SJCRH30 (cell line): ENCODE measurements around the gene CETN1. TPM values are rescaled to one million over a fixed set of nuclear protein-coding genes. Genes with fewer than 3 reads are reported as not detected.

Experiments used
- DNase-seq, 2 experiments: peaks; one replicate each; pipeline ENCODE4 v3.0.0-alpha.2; 2015 to 2020
- H3K27ac ChIP-seq: fragments of 250-450 bp; sonication (Bioruptor Pico); 2 replicates; pipeline ENCODE4 v1.5.1; 2020; ENCODE audit warnings: mild to moderate bottlenecking, moderate library complexity
- H3K27me3 ChIP-seq: fragments of 250-450 bp; sonication (Bioruptor Pico); 2 replicates; pipeline ENCODE4 v1.5.1; 2020; ENCODE audit warnings: mild to moderate bottlenecking, moderate library complexity
- H3K36me3 ChIP-seq: fragments of 250-450 bp; sonication (Bioruptor Pico); 2 replicates; pipeline ENCODE4 v1.5.1; 2020; ENCODE audit warnings: mild to moderate bottlenecking, moderate library complexity
- H3K4me1 ChIP-seq: fragments of 250-450 bp; sonication (Bioruptor Pico); 2 replicates; pipeline ENCODE4 v1.5.1; 2020; ENCODE audit warnings: mild to moderate bottlenecking, moderate library complexity
- H3K4me3 ChIP-seq: fragments of 250-450 bp; sonication (Bioruptor Pico); 2 replicates; pipeline ENCODE4 v1.5.1; 2020; ENCODE audit warnings: mild to moderate bottlenecking, moderate library complexity
- H3K9me3 ChIP-seq: fragments of 250-450 bp; sonication (Bioruptor Pico); replicated peaks from 2 replicates; pipeline ENCODE4 v1.5.1; 2020; ENCODE audit warnings: mild to moderate bottlenecking, moderate library complexity
- total RNA-seq: library from RNA; depleted of rRNA; stranded (reverse); fragments of >200 nt; shearing (Covaris generic); gene quantifications from 2 replicates; pipeline ENCODE4 v1.2.3, GENCODE V29; 2014

The CETN1 gene
- total RNA-seq, 1 experiment from 2014 or later: not detected

DNA sequence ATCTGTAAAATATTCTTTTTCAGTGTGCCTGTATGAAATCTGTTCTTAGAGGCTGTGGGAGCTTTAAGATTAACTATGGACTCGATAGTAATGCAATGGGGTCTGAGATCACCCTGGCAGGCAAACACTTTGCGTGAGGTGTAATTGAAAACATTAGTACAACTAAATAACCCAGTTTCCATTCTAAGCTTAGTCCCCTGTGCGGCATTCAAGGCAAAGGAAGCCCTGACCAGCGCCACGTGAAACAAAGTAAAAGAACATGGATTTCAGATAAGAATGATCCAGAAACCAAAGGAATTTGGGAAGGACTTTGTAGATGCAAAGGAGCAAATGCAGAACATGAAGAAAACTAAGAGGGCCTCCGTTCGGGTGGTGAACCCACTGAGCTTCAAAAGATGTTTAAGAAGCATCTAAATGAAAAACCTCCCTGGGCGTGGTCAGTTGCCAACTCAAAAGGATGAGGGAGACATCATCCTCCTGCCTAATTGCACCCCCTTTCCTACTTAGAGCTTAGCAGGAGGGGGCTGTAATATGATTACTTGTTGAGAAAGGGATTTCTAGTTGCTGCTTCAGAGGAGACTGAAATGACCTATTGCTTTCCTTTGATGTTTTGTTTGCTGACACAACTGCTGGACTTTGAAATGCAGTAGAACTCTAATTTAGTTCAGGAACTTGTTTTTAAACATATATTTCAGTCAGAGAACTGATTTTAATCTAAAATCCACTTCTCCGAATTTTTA lies 7.9 kb upstream of the CETN1 start:
- no peak for DNase-seq
- H3K36me3 ChIP-seq: no peaks in the 10 kb centered on the region
- no peaks in the 10 kb centered on the region for H3K9me3 ChIP-seq
- H3K4me1 ChIP-seq: no peaks in the 10 kb centered on the region
- H3K4me3 ChIP-seq: no peak overlapping the region
- H3K27ac ChIP-seq: no peak overlapping the region
- no peaks in the 10 kb centered on the region for H3K27me3 ChIP-seq

DNA sequence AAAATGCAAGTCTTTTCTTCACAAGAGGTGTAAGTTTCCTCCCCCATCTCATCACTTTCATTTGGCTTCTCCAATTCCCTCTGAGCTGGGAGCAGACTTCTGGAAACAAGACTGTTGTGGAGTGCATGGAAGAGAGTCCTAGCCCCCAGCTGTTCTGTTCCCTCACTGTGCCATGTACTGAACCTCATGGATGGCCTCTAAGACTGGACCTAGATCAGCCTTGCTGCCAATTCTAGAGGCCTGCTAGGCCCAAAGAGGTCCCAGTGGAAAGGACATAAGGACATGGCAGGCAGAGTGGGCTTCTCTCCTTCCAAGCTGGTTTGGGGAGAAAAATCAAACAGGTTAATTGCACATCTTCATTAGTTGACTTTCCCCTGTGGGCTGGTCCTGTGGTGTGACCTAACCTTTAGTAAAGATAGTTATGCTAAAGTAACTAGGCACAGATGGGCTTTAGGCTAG lies 7.3 kb upstream of the CETN1 start:
- Histone ChIP-seq H3K36me3 (no peaks in the 10 kb centered on the region), H3K27me3 (no peaks in the 10 kb centered on the region), H3K4me1 (no peaks in the 10 kb centered on the region), H3K4me3 (no peak overlapping the region), H3K27ac (no peak overlapping the region), H3K9me3 (no peaks in the 10 kb centered on the region)
- DNase-seq: no peak

DNA sequence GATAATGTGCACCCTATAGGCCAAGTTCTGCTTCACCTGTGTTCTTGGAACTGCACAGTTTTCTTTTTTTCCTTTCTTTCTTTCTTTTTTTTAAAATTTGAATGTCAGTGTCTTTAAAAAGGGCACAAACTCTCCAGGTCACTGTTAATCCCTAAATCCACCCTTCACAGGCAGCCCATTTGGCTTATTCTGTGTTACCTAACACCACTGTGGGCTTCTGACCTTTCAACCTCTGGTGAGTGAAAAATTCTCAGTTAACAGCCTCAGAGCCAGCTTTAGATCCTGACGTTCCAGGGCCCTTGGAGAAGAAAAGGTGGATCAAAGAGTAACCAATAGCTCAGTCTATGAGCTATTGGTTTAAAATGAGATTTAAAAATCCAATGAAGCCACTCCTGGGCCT lies 6.8 kb upstream of the CETN1 start:
- no peak overlapping the region for H3K27ac ChIP-seq
- no peak for DNase-seq

DNA sequence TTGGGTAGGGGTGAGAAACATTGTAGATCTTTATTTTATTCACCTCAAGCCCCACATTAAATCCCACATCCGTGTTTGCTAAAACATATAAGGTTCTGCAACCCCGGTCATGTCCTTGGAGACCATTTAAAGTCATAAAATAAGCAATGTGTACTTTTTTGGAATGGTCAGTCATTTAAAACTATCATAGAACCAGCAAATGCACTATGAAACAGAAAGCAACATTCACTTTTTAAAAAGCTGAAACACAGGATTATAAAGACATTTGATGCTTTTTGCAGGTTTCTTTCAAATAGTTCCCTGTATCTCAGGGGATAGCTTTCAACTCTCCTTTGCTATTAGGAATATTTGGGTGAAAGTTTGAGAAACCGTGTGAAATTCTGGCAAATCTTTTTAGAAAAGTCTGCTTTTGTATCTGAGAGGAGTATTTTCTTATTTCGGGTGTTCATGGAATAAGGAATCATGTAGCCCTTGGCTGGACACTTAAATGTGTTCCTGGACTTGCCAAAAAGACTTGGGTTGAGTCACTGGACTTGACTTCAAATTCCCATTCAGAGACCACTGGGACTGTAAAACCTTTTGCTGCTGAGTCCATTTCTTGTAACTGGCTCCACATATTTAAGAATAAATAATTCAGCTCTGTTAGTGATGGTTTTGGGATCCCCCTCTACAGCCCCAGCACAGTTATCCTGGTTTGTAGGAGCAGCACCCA lies 5.9 kb upstream of the CETN1 start:
- Histone ChIP-seq H3K4me3 (no peak overlapping the region), H3K4me1 (no peaks in the 10 kb centered on the region), H3K9me3 (no peaks in the 10 kb centered on the region), H3K27ac (no peak overlapping the region), H3K27me3 (no peaks in the 10 kb centered on the region), H3K36me3 (no peaks in the 10 kb centered on the region)
- no peak for DNase-seq

More for the DNA sequence above, 6.8 kb upstream of the CETN1 start:
- H3K27me3 ChIP-seq: no peaks in the 10 kb centered on the region
- no peaks in the 10 kb centered on the region for H3K4me1 ChIP-seq
- H3K9me3 ChIP-seq: no peaks in the 10 kb centered on the region
- no peak overlapping the region for H3K4me3 ChIP-seq
- no peaks in the 10 kb centered on the region for H3K36me3 ChIP-seq

DNA sequence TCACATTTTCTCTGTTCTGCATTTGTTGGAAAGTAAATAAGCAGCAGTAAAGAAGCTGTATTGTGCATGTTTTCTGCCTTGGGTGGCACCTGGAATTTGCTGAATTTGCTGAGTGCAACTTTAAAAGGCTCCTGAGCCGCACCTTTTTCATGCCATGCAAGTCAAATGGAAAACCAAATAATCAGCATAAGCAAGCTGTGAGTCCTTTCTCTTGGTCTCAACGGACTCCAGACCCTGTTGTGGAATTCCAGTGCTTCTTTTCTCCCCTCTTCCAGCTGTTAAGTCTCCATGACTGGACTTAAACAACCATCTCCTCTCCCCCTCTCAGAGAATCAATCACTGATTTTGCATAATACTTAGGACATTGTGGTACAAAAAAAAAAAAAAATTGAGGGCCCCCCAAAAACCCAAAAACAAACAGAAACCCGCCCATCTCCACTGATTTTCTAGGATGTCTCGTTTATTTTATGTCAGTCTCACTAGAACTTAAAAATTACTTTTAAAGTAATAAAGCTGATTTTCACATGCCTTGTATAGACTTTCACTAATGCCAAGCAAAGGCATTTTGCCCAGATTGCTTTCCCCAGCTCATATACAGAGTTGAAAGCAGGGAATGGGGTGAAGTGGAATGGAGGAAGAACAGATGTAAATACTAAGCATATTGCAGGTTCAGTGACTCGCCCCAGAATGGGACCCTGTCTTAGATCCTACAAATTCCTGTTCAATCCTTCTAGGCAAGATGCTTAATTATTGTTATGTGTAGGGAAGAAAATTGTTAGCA lies 5.1 kb upstream of the CETN1 start:
- no peak for DNase-seq
- Histone ChIP-seq H3K4me1 (no peaks in the 10 kb centered on the region), H3K36me3 (no peaks in the 10 kb centered on the region), H3K9me3 (no peaks in the 10 kb centered on the region), H3K27me3 (no peaks in the 10 kb centered on the region), H3K4me3 (no peak overlapping the region), H3K27ac (no peak overlapping the region)

DNA sequence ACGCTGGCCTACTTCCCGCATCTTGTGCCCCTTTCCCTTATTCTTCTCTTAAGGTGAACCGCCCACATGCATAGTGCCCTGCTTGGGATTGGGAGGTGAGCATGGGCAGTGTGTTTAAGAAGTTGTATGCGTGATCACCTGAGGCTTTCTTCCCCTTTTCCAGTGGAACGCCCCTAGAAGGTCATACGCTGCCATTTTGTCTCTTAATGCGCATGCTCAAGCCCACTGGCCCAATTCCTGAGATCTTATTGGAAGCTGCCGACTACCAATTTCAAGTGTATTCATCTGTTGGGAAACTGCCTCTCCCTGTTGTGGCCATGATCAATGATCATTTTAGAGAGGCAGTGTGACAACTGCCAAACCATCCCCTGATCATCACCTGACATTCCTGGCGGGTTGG lies 3.3 kb upstream of the CETN1 start:
- Histone ChIP-seq H3K27ac (no peak overlapping the region), H3K9me3 (no peaks in the 10 kb centered on the region), H3K27me3 (no peaks in the 10 kb centered on the region), H3K4me3 (no peak overlapping the region), H3K36me3 (no peaks in the 10 kb centered on the region), H3K4me1 (peaks cover 8% of the 10 kb centered on the region; the same call in 1 of the 2 replicates)
- no peak for DNase-seq

DNA sequence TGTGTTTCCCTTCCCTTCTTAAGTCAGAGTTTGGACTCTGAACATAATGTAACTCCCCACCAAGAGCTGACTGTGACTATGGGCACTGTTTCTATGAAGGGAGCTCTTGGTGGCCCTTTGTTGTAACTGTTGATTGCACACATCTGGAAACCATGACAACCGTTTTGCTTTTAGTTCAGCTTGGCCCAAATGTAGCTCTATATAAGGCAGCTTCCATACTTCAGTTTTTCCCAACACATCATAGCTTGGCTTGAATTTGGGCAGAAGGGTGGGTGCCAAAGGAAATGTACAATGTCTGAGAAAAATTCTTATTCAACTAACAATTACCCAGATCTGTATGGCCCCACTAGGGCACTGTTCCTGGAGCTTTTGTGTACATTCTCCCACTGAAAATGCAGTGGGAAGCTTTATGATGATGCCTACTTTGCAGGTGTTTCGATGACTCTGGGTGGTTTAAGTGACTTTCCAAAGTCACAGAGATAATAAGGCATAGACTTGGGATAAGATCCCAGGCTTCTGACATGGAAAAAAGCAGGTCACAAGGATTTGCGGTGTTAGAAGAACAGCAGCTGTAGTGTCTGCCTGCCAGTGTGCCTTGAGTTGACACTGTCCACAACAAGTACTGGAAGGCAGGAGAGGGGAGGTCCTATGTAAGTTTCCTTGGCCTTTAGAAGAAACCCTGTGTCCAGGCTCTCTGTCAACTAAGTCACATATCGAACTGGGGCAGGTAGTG lies 2.4 kb upstream of the CETN1 start:
- H3K27ac ChIP-seq: no peak overlapping the region
- H3K27me3 ChIP-seq: no peaks in the 10 kb centered on the region
- H3K4me3 ChIP-seq: no peak overlapping the region
- no peaks in the 10 kb centered on the region for H3K36me3 ChIP-seq
- peaks cover 8% of the 10 kb centered on the region; the same call in 1 of the 2 replicates for H3K4me1 ChIP-seq
- no peaks in the 10 kb centered on the region for H3K9me3 ChIP-seq
- no peak for DNase-seq

DNA sequence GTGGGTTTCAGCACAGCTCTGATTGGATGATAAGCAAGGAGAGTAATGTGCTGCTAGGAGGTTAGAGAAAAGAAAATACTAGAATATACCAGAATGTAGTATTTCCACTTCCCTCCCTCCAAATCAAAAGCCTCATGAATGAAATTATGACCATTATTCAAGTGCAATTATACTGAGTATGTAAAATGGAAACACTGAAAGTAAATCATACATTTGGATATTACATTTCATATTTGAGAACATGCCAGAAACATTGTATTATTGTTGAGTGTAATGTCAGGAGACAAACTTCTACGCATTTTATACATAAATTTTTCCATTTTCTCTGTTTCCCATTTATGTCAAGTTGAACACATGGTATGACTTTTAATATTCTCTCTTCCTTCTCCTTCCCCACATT lies 942 bp upstream of the CETN1 start:
- no peak overlapping the region for H3K4me3 ChIP-seq
- H3K27me3 ChIP-seq: no peaks in the 10 kb centered on the region
- no peaks in the 10 kb centered on the region for H3K36me3 ChIP-seq
- H3K4me1 ChIP-seq: peaks cover 8% of the 10 kb centered on the region; the same call in 1 of the 2 replicates
- H3K27ac ChIP-seq: no peak overlapping the region
- no peak for DNase-seq
- H3K9me3 ChIP-seq: no peaks in the 10 kb centered on the region

DNA sequence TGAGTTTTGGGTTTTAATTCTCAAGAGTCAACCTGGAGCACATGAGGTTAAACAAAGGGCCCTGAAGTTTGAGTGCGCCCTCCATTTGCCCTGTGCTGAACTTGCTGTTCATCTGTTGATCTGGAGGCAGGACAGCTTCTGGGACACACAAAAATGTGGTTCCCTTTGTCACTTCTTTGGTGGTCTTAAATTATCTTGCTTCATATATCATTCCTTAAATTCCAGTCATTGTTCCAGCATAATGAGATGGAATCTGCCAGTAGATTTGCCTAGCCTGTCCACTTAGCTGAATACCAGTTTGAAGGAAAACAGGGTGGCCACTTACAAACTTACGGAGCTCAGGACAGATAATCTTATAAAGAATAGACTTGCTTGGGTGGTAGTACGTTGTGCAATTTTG lies 916 bp downstream of the CETN1 start:
- Histone ChIP-seq H3K4me3 (no peak overlapping the region), H3K9me3 (no peaks in the 10 kb centered on the region), H3K27me3 (no peaks in the 10 kb centered on the region), H3K27ac (peak overlapping the region; percentile 21; the same call in 1 of the 2 replicates), H3K36me3 (no peaks in the 10 kb centered on the region), H3K4me1 (peaks cover 8% of the 10 kb centered on the region; the same call in 1 of the 2 replicates)
- no peak for DNase-seq

DNA sequence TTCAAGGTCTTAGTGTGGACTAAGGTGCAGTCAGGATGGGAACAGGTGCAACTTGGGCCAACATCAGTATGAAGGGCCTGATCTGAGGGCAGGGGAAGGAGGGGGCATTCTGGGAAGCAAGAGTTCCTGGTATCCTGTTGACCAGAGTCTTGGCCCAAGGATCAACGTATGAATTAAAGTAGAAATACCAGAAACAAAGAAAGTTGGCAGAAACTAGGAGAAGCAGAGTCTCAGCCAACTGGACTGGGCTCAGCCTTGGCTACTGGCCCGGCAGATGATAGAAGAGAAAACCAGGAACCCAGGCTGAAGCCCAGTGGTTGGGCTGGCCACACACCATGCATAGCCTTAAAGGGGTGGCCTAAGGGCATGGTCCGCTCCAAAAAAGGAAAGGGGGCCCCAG lies 2.3 kb downstream of the CETN1 start:
- DNase-seq: no peak
- Histone ChIP-seq H3K4me1 (peaks cover 8% of the 10 kb centered on the region; the same call in 1 of the 2 replicates), H3K4me3 (no peak overlapping the region), H3K27ac (no peak overlapping the region), H3K9me3 (no peaks in the 10 kb centered on the region), H3K36me3 (no peaks in the 10 kb centered on the region), H3K27me3 (no peaks in the 10 kb centered on the region)

DNA sequence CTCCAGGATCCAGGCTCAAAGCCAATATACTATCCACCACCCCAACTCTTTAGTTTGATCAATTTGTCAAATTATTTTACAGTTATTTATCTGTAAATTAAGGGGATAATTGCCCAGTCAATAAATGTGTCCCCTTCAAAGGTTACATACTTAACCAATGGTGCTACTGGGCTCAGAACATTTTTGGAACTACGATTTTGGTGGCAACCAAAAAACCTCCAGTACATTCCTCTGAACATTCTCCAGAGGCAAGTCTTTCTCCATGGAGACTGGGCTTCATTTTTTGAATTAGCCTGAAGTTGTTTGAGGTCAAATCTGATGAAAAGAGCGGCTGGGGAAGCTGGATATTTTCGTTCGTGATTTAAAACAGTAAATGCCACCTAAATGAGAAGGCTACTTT lies 14.9 kb downstream of the CETN1 start:
- Histone ChIP-seq H3K36me3 (no peaks in the 10 kb centered on the region), H3K27ac (no peak overlapping the region), H3K4me3 (no peak overlapping the region), H3K9me3 (no peaks in the 10 kb centered on the region), H3K27me3 (no peaks in the 10 kb centered on the region), H3K4me1 (no peaks in the 10 kb centered on the region)
- no peak for DNase-seq

DNA sequence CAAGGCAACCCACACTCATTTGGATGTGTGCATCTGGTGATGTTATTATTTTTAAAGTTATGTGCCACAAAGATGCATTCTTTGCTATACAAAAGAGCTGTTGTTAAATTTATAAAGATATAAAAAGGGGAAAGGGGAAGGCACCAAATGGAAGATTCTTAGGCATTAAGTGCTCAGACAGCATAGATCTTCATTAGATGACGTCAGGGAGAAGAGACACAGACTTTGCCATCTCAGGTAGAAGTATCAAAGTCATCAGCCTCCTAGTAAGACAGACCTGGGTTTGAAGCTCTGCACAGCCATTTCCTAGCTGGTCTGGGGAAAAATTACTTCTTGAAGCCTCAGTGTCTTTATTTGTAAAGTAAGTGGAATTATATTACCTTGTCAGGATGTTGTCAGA lies 15.4 kb downstream of the CETN1 start:
- Histone ChIP-seq H3K36me3 (no peaks in the 10 kb centered on the region), H3K27me3 (no peaks in the 10 kb centered on the region), H3K4me1 (no peaks in the 10 kb centered on the region), H3K27ac (no peak overlapping the region), H3K9me3 (no peaks in the 10 kb centered on the region), H3K4me3 (no peak overlapping the region)
- DNase-seq: no peak

DNA sequence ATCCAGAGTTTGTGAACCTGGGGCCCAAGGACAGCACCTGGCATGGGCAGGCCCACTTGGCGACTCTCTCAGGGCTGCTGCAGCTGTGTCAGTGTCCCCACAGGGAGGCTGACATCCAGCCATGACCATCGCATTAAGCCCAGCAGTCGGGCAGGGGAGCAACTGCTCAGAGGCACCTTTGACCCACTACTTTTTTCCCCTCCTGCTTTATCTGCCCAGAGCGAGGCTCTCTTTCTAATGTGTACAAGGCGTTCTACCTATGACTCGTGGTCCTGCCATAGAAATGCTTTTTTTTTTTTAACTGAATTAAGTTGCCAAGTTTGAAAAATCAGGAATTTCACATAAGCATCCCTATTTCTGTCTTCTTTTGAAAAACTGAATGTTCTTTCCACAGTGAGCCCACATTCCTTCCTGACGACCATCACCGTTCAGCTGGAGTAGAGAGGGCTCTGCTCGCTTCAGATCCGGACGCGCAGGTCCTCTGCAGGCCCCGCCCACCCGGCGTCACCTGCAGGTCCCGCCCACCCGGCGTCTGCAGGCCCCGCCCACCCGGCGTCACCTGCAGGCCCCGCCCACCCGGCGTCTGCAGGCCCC lies 16.2 kb downstream of the CETN1 start:
- no peak overlapping the region for H3K27ac ChIP-seq
- H3K4me1 ChIP-seq: no peaks in the 10 kb centered on the region
- H3K36me3 ChIP-seq: no peaks in the 10 kb centered on the region
- no peaks in the 10 kb centered on the region for H3K27me3 ChIP-seq
- no peak overlapping the region for H3K4me3 ChIP-seq
- H3K9me3 ChIP-seq: no peaks in the 10 kb centered on the region
- DNase-seq: peak; percentile 17 to 22

DNA sequence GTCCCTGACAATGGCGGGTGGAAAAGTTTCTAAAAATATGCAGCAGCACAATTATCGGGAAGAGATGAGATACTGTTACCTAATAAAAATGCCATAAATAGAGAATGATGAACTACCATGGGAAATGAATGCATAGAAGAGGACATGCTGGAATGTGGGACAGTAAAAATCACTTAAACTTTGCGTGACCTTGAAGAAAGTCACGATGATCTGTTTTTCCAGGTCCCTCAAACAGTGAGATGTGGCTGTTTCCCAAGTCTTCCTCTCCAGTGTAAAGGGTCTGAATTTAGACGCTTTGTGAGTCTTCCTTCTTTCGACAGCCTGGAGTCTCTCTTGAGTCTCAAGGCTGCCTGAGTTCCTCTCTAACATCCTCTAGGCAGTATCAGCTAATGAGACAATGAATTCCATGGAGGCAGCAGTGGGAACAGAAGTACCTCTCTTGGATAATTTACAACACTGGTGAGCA lies 18.0 kb downstream of the CETN1 start:
- H3K4me3 ChIP-seq: no peak overlapping the region
- no peaks in the 10 kb centered on the region for H3K27me3 ChIP-seq
- no peaks in the 10 kb centered on the region for H3K36me3 ChIP-seq
- H3K9me3 ChIP-seq: no peaks in the 10 kb centered on the region
- no peak for DNase-seq
- H3K27ac ChIP-seq: no peak overlapping the region
- no peaks in the 10 kb centered on the region for H3K4me1 ChIP-seq
